ENCODE measurements around the gene POU2AF3. TPM values are rescaled to one million over a fixed set of nuclear protein-coding genes. Genes with fewer than 3 reads are reported as not detected.
A peak's percentile ranks its signal among the peaks of the same experiment; 100 is the strongest.

Gene POU2AF3
- total and polyA plus RNA-seq, 2 donors from 2014 or later, result 4.3 to 4.9 TPM

- Histone ChIP-seq H3K27me3 (ENCODE audit: control insufficient read depth, insufficient read depth, low read length) (no peaks in the 10 kb centered on the region), H3K27ac (ENCODE audit: low read depth in 2 of 2, low read length in 2 of 2) (no peak overlapping the region), H3K9ac (ENCODE audit: low read length in 3 of 3) (no peak overlapping the region), H3K4me1 (ENCODE audit: control insufficient read depth in 2 of 3, insufficient read depth in 2 of 3, low read depth in 1 of 3, low read length in 3 of 3) (no peaks in the 10 kb centered on the region), H3K36me3 (ENCODE audit: control insufficient read depth in 2 of 3, insufficient read depth in 3 of 3, low read length in 3 of 3) (no peaks in the 10 kb centered on the region), H3K9me3 (ENCODE audit: control insufficient read depth in 2 of 3, insufficient read depth in 1 of 3, low read length in 3 of 3) (no peaks in the 10 kb centered on the region), H3K4me3 (ENCODE audit: low read length in 3 of 3) (no peak overlapping the region)
- DNase-seq, result no peak
- no peak for FAIRE-seq
- TF ChIP-seq CTCF (IDR thresholded peaks at IDR 0.05; ENCODE audit: borderline replicate concordance, extremely low read depth, insufficient read depth), result no peak
- intact Hi-C loops (cut with DNase I), result no loop called here
These were observed 25.9 kb upstream of the POU2AF3 start for GRCh38 chr11:111272420-111272819.

GRCh38 chr11:111282562-111283075 is 15.7 kb upstream of the POU2AF3 start:
- FAIRE-seq (no peak), DNase-seq (no peak)
- TF ChIP-seq CTCF (IDR thresholded peaks at IDR 0.05; ENCODE audit: borderline replicate concordance, extremely low read depth, insufficient read depth), result no peak
- H3K36me3 ChIP-seq (ENCODE audit: control insufficient read depth in 2 of 3, insufficient read depth in 3 of 3, low read length in 3 of 3), result no peaks in the 10 kb centered on the region
- H3K27me3 ChIP-seq (ENCODE audit: control insufficient read depth, insufficient read depth, low read length), result no peaks in the 10 kb centered on the region
- no peak overlapping the region for H3K27ac ChIP-seq (ENCODE audit: low read depth in 2 of 2, low read length in 2 of 2)
- no peak overlapping the region for H3K9ac ChIP-seq (ENCODE audit: low read length in 3 of 3)
- intact Hi-C loops (cut with DNase I), result loop anchor here (5.0 kb wide), 1 partner anchor 140 kb away; no protein-coding TSS in a partner anchor
- no peaks in the 10 kb centered on the region for H3K9me3 ChIP-seq (ENCODE audit: control insufficient read depth in 2 of 3, insufficient read depth in 1 of 3, low read length in 3 of 3)
- H3K4me1 ChIP-seq (ENCODE audit: control insufficient read depth in 2 of 3, insufficient read depth in 2 of 3, low read depth in 1 of 3, low read length in 3 of 3), result no peaks in the 10 kb centered on the region
- no peak overlapping the region for H3K4me3 ChIP-seq (ENCODE audit: low read length in 3 of 3)

- Histone ChIP-seq H3K4me3 (ENCODE audit: low read length in 3 of 3) (no peak overlapping the region), H3K9ac (ENCODE audit: low read length in 3 of 3) (no peak overlapping the region), H3K4me1 (ENCODE audit: control insufficient read depth in 2 of 3, insufficient read depth in 2 of 3, low read depth in 1 of 3, low read length in 3 of 3) (no peaks in the 10 kb centered on the region), H3K27me3 (ENCODE audit: control insufficient read depth, insufficient read depth, low read length) (no peaks in the 10 kb centered on the region), H3K36me3 (ENCODE audit: control insufficient read depth in 2 of 3, insufficient read depth in 3 of 3, low read length in 3 of 3) (no peaks in the 10 kb centered on the region), H3K27ac (ENCODE audit: low read depth in 2 of 2, low read length in 2 of 2) (no peak overlapping the region), H3K9me3 (ENCODE audit: control insufficient read depth in 2 of 3, insufficient read depth in 1 of 3, low read length in 3 of 3) (no peaks in the 10 kb centered on the region)
- intact Hi-C loops (cut with DNase I), result loop anchor here (5.0 kb wide), 1 partner anchor 138 kb away; no protein-coding TSS in a partner anchor
- DNase-seq (peak in 1 of 5 donors; percentile 67), FAIRE-seq (no peak)
- TF ChIP-seq CTCF (IDR thresholded peaks at IDR 0.05; ENCODE audit: borderline replicate concordance, extremely low read depth, insufficient read depth), result no peak
These were observed 14.3 kb upstream of the POU2AF3 start for GRCh38 chr11:111283945-111284481.
